IMR-90 (cell line): Measurements from ENCODE around the gene SREK1. TPM values are rescaled to one million over a fixed set of nuclear protein-coding genes. Genes with fewer than 3 reads are reported as not detected.

Experiments used
- polyA plus RNA-seq, 3 experiments: library from polyadenylated mRNA; depleted of rRNA; stranded (reverse); fragments of >200 nt; gene quantifications; 2 replicates each; pipeline ENCODE4 v1.2.3, GENCODE V29; 2012; ENCODE audit warnings: low replicate concordance in 1 of 3
- total RNA-seq: library from RNA; depleted of rRNA; stranded (reverse); fragments of >200 nt; gene quantifications from 2 replicates; pipeline ENCODE4 v1.2.3, GENCODE V29; 2012; rRNA removed

SREK1 gene
- total and polyA plus RNA-seq, 2 of the 4 experiments (the other 2 are of a cell fraction) = 23.0 to 36.2 TPM

Other genes starting within 250 kb of the SREK1 start
- 70.1 and 107 TPM in 2 replicates for gene ERBIN, start 217.7 kb upstream of the SREK1 start, total RNA-seq
- gene ERBIN, start 217.7 kb upstream of the SREK1 start, polyA plus RNA-seq (2012; rRNA removed) = 23.5 and 25.8 TPM in 2 replicates